Nephron progenitor cell (in vitro differentiated cells): ENCODE results near the gene B2M.
"Not testable (repeated sequence)": the region's sequence is repeated elsewhere in the genome, so short reads cannot be mapped to it uniquely, and the experiment has no call there.

Experiments used
- DNase-seq: peaks from one replicate; pipeline ENCODE4 v3.0.0; 2021
- H3K27ac Mint-ChIP-seq: 2 replicates; pipeline ENCODE4 v1.8.0; 2021; ENCODE audit warnings: mild to moderate bottlenecking, moderate library complexity, mixed read lengths
- H3K27me3 Mint-ChIP-seq: 2 replicates; pipeline ENCODE4 v1.8.0; 2021; ENCODE audit warnings: mild to moderate bottlenecking, low read depth, mixed read lengths; ENCODE audit not compliant: poor library complexity
- H3K36me3 Mint-ChIP-seq: 2 replicates; pipeline ENCODE4 v1.8.0; 2021; ENCODE audit warnings: low read depth, mixed read lengths
- H3K4me1 Mint-ChIP-seq: 2 replicates; pipeline ENCODE4 v1.8.0; 2021; ENCODE audit warnings: mixed read lengths
- H3K4me3 Mint-ChIP-seq: 2 replicates; pipeline ENCODE4 v1.8.0; 2021; ENCODE audit warnings: mild to moderate bottlenecking, moderate library complexity, mixed read lengths
- H3K9me3 Mint-ChIP-seq: 2 replicates; pipeline ENCODE4 v1.8.0; 2021; ENCODE audit warnings: mild to moderate bottlenecking, moderate library complexity, mixed read lengths
- CTCF ChIP-seq: fragments of 200-600 bp; sonication (generic); IDR thresholded peaks from 2 replicates; pipeline ENCODE4 v1.5.0; 2021; ENCODE audit warnings: antibody characterized with exemption

Gene B2M

GRCh38 chr15:44682211-44682610 lies 29.1 kb upstream of the B2M start:
- Mint-ChIP-seq H3K9me3 (peaks cover 27% of the 10 kb centered on the region), H3K27me3 (peaks cover 11% of the 10 kb centered on the region), H3K4me3 (no peak overlapping the region), H3K36me3 (peaks cover 4% of the 10 kb centered on the region), H3K4me1 (peaks cover 43% of the 10 kb centered on the region), H3K27ac (no peak overlapping the region)
- no peak for TF ChIP-seq CTCF
- DNase-seq: no peak

- Mint-ChIP-seq H3K27me3 (peaks cover 11% of the 10 kb centered on the region), H3K4me3 (peak overlapping the region; percentile 60), H3K27ac (peak overlapping the region; percentile 40), H3K9me3 (peaks cover 35% of the 10 kb centered on the region), H3K4me1 (peaks cover 43% of the 10 kb centered on the region)
- H3K36me3 Mint-ChIP-seq: not testable (repeated sequence)
- DNase-seq: peak; percentile 57
Observed at GRCh38 chr15:44682809-44683682, 28.3 kb upstream of the B2M start.

GRCh38 chr15:44689318-44689717 lies 22.0 kb upstream of the B2M start:
- H3K4me3 Mint-ChIP-seq, DNase-seq, H3K4me1 Mint-ChIP-seq, H3K36me3 Mint-ChIP-seq, H3K27ac Mint-ChIP-seq, H3K27me3 Mint-ChIP-seq: not testable (repeated sequence)
- H3K9me3 Mint-ChIP-seq: peaks cover 38% of the 10 kb centered on the region

- not testable (repeated sequence) for DNase-seq, H3K36me3 Mint-ChIP-seq, H3K27ac Mint-ChIP-seq, H3K27me3 Mint-ChIP-seq, H3K4me3 Mint-ChIP-seq, H3K4me1 Mint-ChIP-seq
- H3K9me3 Mint-ChIP-seq: peaks cover 34% of the 10 kb centered on the region
Observed at GRCh38 chr15:44690245-44690644, 21.1 kb upstream of the B2M start.

GRCh38 chr15:44692659-44693058 lies 18.7 kb upstream of the B2M start:
- no peak for TF ChIP-seq CTCF
- H3K9me3 Mint-ChIP-seq: peaks cover 19% of the 10 kb centered on the region
- H3K36me3 Mint-ChIP-seq: peaks cover 2% of the 10 kb centered on the region
- DNase-seq: no peak
- no peak overlapping the region for H3K27ac Mint-ChIP-seq
- peaks cover 15% of the 10 kb centered on the region for H3K4me1 Mint-ChIP-seq
- no peak overlapping the region for H3K4me3 Mint-ChIP-seq
- peaks cover 4% of the 10 kb centered on the region for H3K27me3 Mint-ChIP-seq

GRCh38 chr15:44694416-44694815 lies 16.9 kb upstream of the B2M start:
- no peak overlapping the region for H3K4me3 Mint-ChIP-seq
- no peaks in the 10 kb centered on the region for H3K36me3 Mint-ChIP-seq
- H3K27me3 Mint-ChIP-seq: peaks cover 10% of the 10 kb centered on the region
- no peak overlapping the region for H3K27ac Mint-ChIP-seq
- DNase-seq: no peak
- peaks cover 15% of the 10 kb centered on the region for H3K4me1 Mint-ChIP-seq
- H3K9me3 Mint-ChIP-seq: peaks cover 2% of the 10 kb centered on the region
- no peak for TF ChIP-seq CTCF

- peaks cover 6% of the 10 kb centered on the region for H3K9me3 Mint-ChIP-seq
- H3K36me3 Mint-ChIP-seq: no peaks in the 10 kb centered on the region
- H3K27me3 Mint-ChIP-seq: peaks cover 15% of the 10 kb centered on the region
- DNase-seq: no peak
- H3K27ac Mint-ChIP-seq: no peak overlapping the region
- no peak overlapping the region for H3K4me3 Mint-ChIP-seq
- peaks cover 15% of the 10 kb centered on the region for H3K4me1 Mint-ChIP-seq
- no peak for TF ChIP-seq CTCF
Observed at GRCh38 chr15:44695294-44695693, 16.0 kb upstream of the B2M start.
